MM.1S (cell line): ENCODE measurements around the gene PCMT1.

Source experiments
- EZH2 ChIP-seq: fragments of 300-600 bp; sonication (generic); optimal IDR thresholded peaks from 2 replicates; pipeline ENCODE3; 2017; ENCODE audit warnings: low read depth, mild to moderate bottlenecking, antibody characterized with exemption, low read length, mixed read lengths
- TF ChIP-seq, protein P1 (sequence below): fragments of 300-600 bp; sonication (generic); IDR thresholded peaks from 2 replicates; pipeline ENCODE4 v1.5.1; 2016; ENCODE audit warnings: antibody characterized with exemption, low read length, mixed read lengths

DNA sequence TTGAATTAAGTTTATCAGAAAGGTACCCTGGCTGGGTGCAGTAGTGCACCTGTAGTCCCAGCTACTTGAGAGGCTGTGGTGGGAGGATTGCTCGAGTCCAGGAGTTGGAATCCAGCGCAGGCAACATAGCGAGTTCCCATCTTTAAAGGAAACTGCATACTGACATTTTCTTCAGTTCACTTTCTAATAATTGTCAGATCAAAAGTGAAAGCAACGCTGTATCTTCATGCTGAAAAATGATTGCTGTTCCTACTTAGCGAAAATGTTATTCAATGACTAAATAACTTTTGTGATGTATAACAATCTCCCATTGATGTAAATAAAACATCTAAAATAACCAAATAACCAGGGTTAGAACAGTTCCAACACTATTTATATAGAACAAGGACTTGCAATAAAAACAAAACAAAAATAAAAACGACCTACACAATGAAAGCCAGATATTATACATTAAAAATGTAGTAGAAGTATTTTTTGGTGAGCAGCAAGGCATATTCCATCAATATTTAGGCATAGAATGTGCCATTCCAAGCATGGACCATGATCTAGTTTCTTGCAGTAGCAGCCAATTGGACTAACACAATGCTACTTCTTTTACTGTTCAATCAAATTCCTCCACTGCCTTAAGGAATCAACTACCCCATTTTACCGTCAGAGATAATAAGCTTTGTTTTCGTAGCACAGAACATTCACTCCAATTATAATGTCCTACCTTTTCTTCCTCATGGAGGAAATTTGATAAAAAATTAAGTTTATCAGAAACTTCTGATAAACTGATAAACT lies 33.2 kb upstream of the PCMT1 start:
- TF ChIP-seq, protein P1, sequence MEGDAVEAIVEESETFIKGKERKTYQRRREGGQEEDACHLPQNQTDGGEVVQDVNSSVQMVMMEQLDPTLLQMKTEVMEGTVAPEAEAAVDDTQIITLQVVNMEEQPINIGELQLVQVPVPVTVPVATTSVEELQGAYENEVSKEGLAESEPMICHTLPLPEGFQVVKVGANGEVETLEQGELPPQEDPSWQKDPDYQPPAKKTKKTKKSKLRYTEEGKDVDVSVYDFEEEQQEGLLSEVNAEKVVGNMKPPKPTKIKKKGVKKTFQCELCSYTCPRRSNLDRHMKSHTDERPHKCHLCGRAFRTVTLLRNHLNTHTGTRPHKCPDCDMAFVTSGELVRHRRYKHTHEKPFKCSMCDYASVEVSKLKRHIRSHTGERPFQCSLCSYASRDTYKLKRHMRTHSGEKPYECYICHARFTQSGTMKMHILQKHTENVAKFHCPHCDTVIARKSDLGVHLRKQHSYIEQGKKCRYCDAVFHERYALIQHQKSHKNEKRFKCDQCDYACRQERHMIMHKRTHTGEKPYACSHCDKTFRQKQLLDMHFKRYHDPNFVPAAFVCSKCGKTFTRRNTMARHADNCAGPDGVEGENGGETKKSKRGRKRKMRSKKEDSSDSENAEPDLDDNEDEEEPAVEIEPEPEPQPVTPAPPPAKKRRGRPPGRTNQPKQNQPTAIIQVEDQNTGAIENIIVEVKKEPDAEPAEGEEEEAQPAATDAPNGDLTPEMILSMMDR, result no peak
- no peak for TF ChIP-seq EZH2
